A549 (cell line): ENCODE results near the gene PFDN1. TPM values are rescaled to one million over a fixed set of nuclear protein-coding genes. Genes with fewer than 3 reads are reported as not detected.

ENCODE experiments used
- ATAC-seq, 2 experiments: fragments of 200-7000 bp in 1 of 2; fragments of >200 bp in 1 of 2; cut with Nextera tagmentation in 1 of 2; cut with Tn5 transposase in 1 of 2; 3 replicates each; pipeline versions ENCODE4 v1.8.0 to v1.9.1; 2018 to 2020; ENCODE audit warnings: mild to moderate bottlenecking in 1 of 2, moderate library complexity in 1 of 2
- CTCF ChIA-PET: fragments of 300-600 bp; sonication (Branson Sonifier 250); formaldehyde crosslinking; extraction: SDS; loops from one replicate; lab custom pipeline; 2021; ENCODE audit warnings: antibody characterized with exemption, inconsistent platforms; lab: Yijun Ruan, JAX
- POLR2A ChIA-PET: fragments of 350-600 bp; formaldehyde crosslinking; extraction: SDS; loops from one replicate; lab custom pipeline; 2021; ENCODE audit warnings: antibody characterized with exemption, inconsistent platforms; lab: Yijun Ruan, JAX
- DNase-seq, 2 experiments: peaks; one replicate each; pipeline versions ENCODE4 v3.0.0 to v3.0.0-alpha.2; 2011 to 2016; ENCODE audit warnings: low read depth in 1 of 2, low spot score in 1 of 2
- FAIRE-seq: peaks from 2 replicates; lab custom pipeline; 2011; peaks lifted over from hg19 to GRCh38; lab: Jason Lieb, UNC
- H3K27ac ChIP-seq, 2 experiments: fragments of >200 bp; sonication (Bioruptor Twin); formaldehyde crosslinking; 3 replicates each; pipeline ENCODE4 v1.5.1; 2016 to 2017
- H3K4me1 ChIP-seq: fragments of >200 bp; sonication (Bioruptor Twin); formaldehyde crosslinking; 3 replicates; pipeline ENCODE4 v1.6.1; 2016
- H3K4me2 ChIP-seq: fragments of >200 bp; sonication (Bioruptor Twin); formaldehyde crosslinking; 3 replicates; pipeline ENCODE4 v1.6.1; 2016
- H3K4me3 ChIP-seq: fragments of >200 bp; sonication (Bioruptor Twin); formaldehyde crosslinking; 3 replicates; pipeline ENCODE4 v1.5.1; 2016
- H3K9me3 ChIP-seq: fragments of >200 bp; sonication (Bioruptor Twin); formaldehyde crosslinking; 3 replicates; pipeline ENCODE4 v1.6.1; 2016
- BHLHE40 ChIP-seq: IDR thresholded peaks from 2 replicates; pipeline ENCODE4 v1.6.1; 2012; ENCODE audit warnings: low read depth, low read length, inconsistent platforms
- CEBPB ChIP-seq, 2 experiments: fragments of >200 bp in 1 of 2; sonication (Bioruptor Twin) in 1 of 2; formaldehyde crosslinking in 1 of 2; IDR thresholded peaks; 2 replicates each; pipeline ENCODE4 v1.6.1; 2012 to 2016
- CHD4 ChIP-seq: fragments of 200-600 bp; sonication (generic); IDR thresholded peaks from 2 replicates; pipeline ENCODE4 v1.6.1; 2016; ENCODE audit warnings: antibody characterized with exemption, mild to moderate bottlenecking, borderline replicate concordance
- EHF ChIP-seq: fragments of 250-450 bp; sonication (Bioruptor Pico); IDR thresholded peaks from 2 replicates; pipeline ENCODE4 v1.5.0; 2020; ENCODE audit warnings: mild to moderate bottlenecking
- EP300 ChIP-seq, 2 experiments: fragments of >200 bp; sonication (Bioruptor Twin); formaldehyde crosslinking; IDR thresholded peaks; 2 replicates in 1 of 2; 3 replicates in 1 of 2; pipeline ENCODE4 v1.6.1; 2016 to 2017
- FOSB ChIP-seq: fragments of 250-450 bp; sonication (Bioruptor Pico); IDR thresholded peaks from 2 replicates; pipeline ENCODE4 v1.5.0; 2020; ENCODE audit warnings: mild to moderate bottlenecking, moderate library complexity
- HOXA7 ChIP-seq: fragments of 250-450 bp; sonication (Bioruptor Pico); IDR thresholded peaks from 2 replicates; pipeline ENCODE4 v1.5.0; 2020; ENCODE audit warnings: mild to moderate bottlenecking, moderate library complexity
- JUN ChIP-seq, 2 experiments: fragments of >200 bp; sonication (Bioruptor Twin); formaldehyde crosslinking; IDR thresholded peaks; 2 replicates in 1 of 2; 3 replicates in 1 of 2; pipeline ENCODE4 v1.6.1; 2016 to 2017
- MAFK ChIP-seq: fragments of 450-650 bp; IDR thresholded peaks from 2 replicates; pipeline ENCODE4 v1.6.1; 2014; ENCODE audit not compliant: partially characterized antibody
- MAZ ChIP-seq: fragments of 150-350 bp; IDR thresholded peaks from 2 replicates; pipeline ENCODE4 v1.6.1; 2014; ENCODE audit warnings: antibody characterized with exemption, low read depth, low read length, borderline replicate concordance
- NFE2L2 ChIP-seq: fragments of 150-350 bp; conservative IDR thresholded peaks from 2 replicates; pipeline ENCODE4 v1.6.1; 2014; ENCODE audit warnings: low read length
- NPAS2 ChIP-seq: fragments of 250-450 bp; sonication (Bioruptor Pico); IDR thresholded peaks from 2 replicates; pipeline ENCODE4 v1.8.0; 2022; ENCODE audit warnings: mild to moderate bottlenecking, moderate library complexity, borderline replicate concordance
- POLR2AphosphoS2 ChIP-seq: conservative IDR thresholded peaks from 2 replicates; pipeline ENCODE4 v1.6.1; 2012; ENCODE audit warnings: low read length, improper control_type of control experiment, inconsistent platforms
- TP53 ChIP-seq: fragments of 250-450 bp; sonication (Bioruptor Pico); IDR thresholded peaks from 2 replicates; pipeline ENCODE4 v1.5.0; 2021; ENCODE audit warnings: mild to moderate bottlenecking, moderate library complexity
- ZFP36 ChIP-seq: fragments of 450-650 bp; IDR thresholded peaks from 2 replicates; pipeline ENCODE4 v1.6.1; 2014; ENCODE audit warnings: borderline replicate concordance; ENCODE audit not compliant: partially characterized antibody
- ZSCAN20 ChIP-seq: fragments of 250-450 bp; sonication (Bioruptor Pico); IDR thresholded peaks from 2 replicates; pipeline ENCODE4 v1.8.0; 2022; ENCODE audit warnings: mild to moderate bottlenecking, moderate library complexity
- WGBS: methylation state at CpG from one replicate; pipeline ENCODE4 v1.1.6; 2017; ENCODE audit errors: missing lambda C conversion rate; 5-methylcytosine and 5-hydroxymethylcytosine counted together
- polyA plus RNA-seq, 4 experiments: library from polyadenylated mRNA; depleted of rRNA in 3 of 4; stranded (reverse); fragments of >200 nt; fragmentation: RNase III in 1 of 4; extraction: RNeasy Plus Mini Kit Qiagen cat#74134 plus additional on column Dnase treatment in 1 of 4; gene quantifications; 2 replicates in 3 of 4; 3 replicates in 1 of 4; pipeline ENCODE4 v1.2.3, GENCODE V29; 2011 to 2017
- TF ChIP-seq, protein P1 (sequence below): fragments of 200-600 bp; sonication (generic); IDR thresholded peaks from 2 replicates; pipeline ENCODE4 v1.6.1; 2016; ENCODE audit warnings: antibody characterized with exemption, mild to moderate bottlenecking, moderate library complexity
- TF ChIP-seq, protein P2 (sequence below): fragments of 250-450 bp; sonication (Bioruptor Pico); IDR thresholded peaks from 2 replicates; pipeline ENCODE4 v1.5.0; 2020; ENCODE audit warnings: low read depth, mild to moderate bottlenecking, moderate library complexity
- TF ChIP-seq, protein P3 (sequence below): fragments of 250-450 bp; sonication (Bioruptor Pico); IDR thresholded peaks from 2 replicates; pipeline ENCODE4 v1.5.0; 2021; ENCODE audit warnings: mild to moderate bottlenecking, moderate library complexity, borderline replicate concordance
- TF ChIP-seq, protein P4 (sequence below): fragments of 450-650 bp; IDR thresholded peaks from 2 replicates; pipeline ENCODE4 v1.6.1; 2014; ENCODE audit warnings: antibody characterized with exemption

The PFDN1 gene
- polyA plus RNA-seq, 2 of the 4 experiments (the other 2 are of a cell fraction): 90.4 to 201 TPM

DNA sequence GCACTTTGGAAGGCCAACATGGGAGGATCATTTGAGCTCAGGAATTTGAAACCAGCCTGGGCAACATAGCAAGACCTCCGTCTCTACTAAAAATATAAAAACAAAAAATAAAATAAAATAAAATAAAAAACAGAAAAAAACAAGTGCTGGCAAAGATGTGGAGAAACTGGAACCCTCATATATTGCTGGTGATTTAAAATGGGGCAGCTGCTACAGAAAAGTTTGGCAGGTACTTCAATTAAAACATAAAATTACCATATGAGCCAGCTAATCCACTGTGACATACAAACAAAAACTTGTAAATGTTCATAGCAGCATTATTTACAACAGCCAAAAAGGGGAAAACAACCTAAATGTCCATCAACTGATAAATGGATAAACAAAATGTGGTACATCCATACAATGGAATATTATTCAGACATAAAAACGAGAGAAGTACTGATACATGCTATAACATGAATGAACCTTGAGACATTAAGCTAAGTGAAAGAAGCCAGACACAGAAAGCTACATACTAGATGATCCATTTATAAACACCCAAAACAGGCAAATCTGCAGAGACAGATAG lies 42.7 kb downstream of the PFDN1 start (continued):
- TF ChIP-seq, protein P1, sequence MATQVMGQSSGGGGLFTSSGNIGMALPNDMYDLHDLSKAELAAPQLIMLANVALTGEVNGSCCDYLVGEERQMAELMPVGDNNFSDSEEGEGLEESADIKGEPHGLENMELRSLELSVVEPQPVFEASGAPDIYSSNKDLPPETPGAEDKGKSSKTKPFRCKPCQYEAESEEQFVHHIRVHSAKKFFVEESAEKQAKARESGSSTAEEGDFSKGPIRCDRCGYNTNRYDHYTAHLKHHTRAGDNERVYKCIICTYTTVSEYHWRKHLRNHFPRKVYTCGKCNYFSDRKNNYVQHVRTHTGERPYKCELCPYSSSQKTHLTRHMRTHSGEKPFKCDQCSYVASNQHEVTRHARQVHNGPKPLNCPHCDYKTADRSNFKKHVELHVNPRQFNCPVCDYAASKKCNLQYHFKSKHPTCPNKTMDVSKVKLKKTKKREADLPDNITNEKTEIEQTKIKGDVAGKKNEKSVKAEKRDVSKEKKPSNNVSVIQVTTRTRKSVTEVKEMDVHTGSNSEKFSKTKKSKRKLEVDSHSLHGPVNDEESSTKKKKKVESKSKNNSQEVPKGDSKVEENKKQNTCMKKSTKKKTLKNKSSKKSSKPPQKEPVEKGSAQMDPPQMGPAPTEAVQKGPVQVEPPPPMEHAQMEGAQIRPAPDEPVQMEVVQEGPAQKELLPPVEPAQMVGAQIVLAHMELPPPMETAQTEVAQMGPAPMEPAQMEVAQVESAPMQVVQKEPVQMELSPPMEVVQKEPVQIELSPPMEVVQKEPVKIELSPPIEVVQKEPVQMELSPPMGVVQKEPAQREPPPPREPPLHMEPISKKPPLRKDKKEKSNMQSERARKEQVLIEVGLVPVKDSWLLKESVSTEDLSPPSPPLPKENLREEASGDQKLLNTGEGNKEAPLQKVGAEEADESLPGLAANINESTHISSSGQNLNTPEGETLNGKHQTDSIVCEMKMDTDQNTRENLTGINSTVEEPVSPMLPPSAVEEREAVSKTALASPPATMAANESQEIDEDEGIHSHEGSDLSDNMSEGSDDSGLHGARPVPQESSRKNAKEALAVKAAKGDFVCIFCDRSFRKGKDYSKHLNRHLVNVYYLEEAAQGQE: no peak
- TF ChIP-seq MAZ: no peak

DNA sequence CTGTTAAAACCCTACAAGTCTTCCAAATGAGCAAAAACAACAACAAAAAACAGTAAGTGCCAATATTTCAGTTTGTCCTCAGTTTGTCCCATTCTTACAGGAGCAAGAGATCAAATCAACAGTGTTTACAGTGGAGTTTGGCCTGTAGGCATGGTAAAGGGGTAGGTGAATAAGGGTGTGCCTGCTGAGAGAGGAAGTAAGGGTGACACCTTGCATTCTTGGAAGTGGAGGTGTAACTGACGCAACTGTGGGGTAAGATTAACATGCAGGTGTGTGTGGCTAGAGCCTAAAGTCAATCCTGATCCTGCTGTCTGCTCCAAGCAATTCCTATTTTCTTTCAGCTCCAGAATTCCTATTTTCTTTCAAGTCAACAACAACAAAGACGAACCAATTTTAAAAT lies 43.4 kb downstream of the PFDN1 start:
- WGBS: 95% methylated on average over 2 of the region's 2 CpGs
- POLR2A ChIA-PET: no interaction called here
- peaks cover 21% of the 10 kb centered on the region for H3K4me1 ChIP-seq
- no peak overlapping the region for H3K4me3 ChIP-seq
- no peak overlapping the region for H3K4me2 ChIP-seq
- TF ChIP-seq POLR2AphosphoS2 (no peak), TP53 (no peak), ZFP36 (no peak), ZSCAN20 (CRISPR knock-in tag) (no peak), CHD4 (no peak), EP300 (IDR thresholded peaks at IDR 0.05) (no peak), CEBPB (IDR thresholded peaks at IDR 0.05) (no peak)
- TF ChIP-seq, protein P2, sequence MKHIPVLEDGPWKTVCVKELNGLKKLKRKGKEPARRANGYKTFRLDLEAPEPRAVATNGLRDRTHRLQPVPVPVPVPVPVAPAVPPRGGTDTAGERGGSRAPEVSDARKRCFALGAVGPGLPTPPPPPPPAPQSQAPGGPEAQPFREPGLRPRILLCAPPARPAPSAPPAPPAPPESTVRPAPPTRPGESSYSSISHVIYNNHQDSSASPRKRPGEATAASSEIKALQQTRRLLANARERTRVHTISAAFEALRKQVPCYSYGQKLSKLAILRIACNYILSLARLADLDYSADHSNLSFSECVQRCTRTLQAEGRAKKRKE: no peak
- TF ChIP-seq, protein P3, sequence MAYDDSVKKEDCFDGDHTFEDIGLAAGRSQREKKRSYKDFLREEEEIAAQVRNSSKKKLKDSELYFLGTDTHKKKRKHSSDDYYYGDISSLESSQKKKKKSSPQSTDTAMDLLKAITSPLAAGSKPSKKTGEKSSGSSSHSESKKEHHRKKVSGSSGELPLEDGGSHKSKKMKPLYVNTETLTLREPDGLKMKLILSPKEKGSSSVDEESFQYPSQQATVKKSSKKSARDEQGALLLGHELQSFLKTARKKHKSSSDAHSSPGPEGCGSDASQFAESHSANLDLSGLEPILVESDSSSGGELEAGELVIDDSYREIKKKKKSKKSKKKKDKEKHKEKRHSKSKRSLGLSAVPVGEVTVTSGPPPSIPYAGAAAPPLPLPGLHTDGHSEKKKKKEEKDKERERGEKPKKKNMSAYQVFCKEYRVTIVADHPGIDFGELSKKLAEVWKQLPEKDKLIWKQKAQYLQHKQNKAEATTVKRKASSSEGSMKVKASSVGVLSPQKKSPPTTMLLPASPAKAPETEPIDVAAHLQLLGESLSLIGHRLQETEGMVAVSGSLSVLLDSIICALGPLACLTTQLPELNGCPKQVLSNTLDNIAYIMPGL (CRISPR knock-in tag): no peak
- ATAC-seq (no peak), FAIRE-seq (no peak), DNase-seq (no peak)
- no peak overlapping the region for H3K27ac ChIP-seq
- CTCF ChIA-PET: interaction anchor here (11.1 to 42.9 kb wide), 2 partner anchors 16 to 93 kb away, joined by 163 to 1613 read pairs; partner anchors contain the start of genes HBEGF and SLC4A9
- H3K9me3 ChIP-seq: peaks cover 3% of the 10 kb centered on the region; the same call in 1 of the 3 replicates

DNA sequence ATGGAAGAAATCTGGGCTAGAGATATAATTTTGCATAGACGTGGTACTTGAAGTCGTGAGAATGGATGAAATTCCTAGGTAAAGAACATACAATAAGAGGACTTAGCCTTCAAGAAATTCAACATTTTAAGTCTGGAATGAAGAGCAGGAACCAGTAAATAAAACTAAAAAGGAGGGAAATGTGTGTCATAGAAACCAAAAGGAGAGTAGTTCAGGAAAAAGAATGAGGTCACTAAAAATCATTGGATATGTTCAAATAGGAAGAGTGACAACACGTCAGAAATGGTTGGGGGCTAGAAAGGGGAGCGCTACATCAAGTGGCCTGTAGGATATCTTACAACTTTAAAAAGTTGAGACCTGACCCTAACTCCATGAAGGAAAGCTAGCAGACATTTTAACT lies 44.0 kb downstream of the PFDN1 start:
- H3K27ac ChIP-seq: no peak overlapping the region
- DNase-seq (no peak), ATAC-seq (no peak)
- H3K4me3 ChIP-seq: no peak overlapping the region
- 93% methylated on average over 4 of the region's 4 CpGs for WGBS
- H3K4me2 ChIP-seq: no peak overlapping the region
- ChIA-PET POLR2A (no interaction called here), CTCF (interaction anchor here (0.8 to 42.9 kb wide), 3 partner anchors 16 to 93 kb away, joined by 4 to 1613 read pairs (median 163); partner anchors contain the start of genes HBEGF and SLC4A9)
- H3K9me3 ChIP-seq: peaks cover 3% of the 10 kb centered on the region; the same call in 1 of the 3 replicates
- TF ChIP-seq, protein P4, sequence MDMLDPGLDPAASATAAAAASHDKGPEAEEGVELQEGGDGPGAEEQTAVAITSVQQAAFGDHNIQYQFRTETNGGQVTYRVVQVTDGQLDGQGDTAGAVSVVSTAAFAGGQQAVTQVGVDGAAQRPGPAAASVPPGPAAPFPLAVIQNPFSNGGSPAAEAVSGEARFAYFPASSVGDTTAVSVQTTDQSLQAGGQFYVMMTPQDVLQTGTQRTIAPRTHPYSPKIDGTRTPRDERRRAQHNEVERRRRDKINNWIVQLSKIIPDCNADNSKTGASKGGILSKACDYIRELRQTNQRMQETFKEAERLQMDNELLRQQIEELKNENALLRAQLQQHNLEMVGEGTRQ: no peak
- TF ChIP-seq HOXA7 (CRISPR knock-in tag): no peak
- no peak for TF ChIP-seq JUN (IDR thresholded peaks at IDR 0.05)
- no peak for TF ChIP-seq NFE2L2
- TF ChIP-seq POLR2AphosphoS2: no peak
- no peak for TF ChIP-seq FOSB
- TF ChIP-seq NPAS2 (CRISPR knock-in tag): no peak
- TF ChIP-seq MAFK: no peak
- no peak for TF ChIP-seq EHF (CRISPR knock-in tag)
- TF ChIP-seq BHLHE40: no peak
- TF ChIP-seq, all 56 proteins: peak for 0
- peaks cover 27% of the 10 kb centered on the region for H3K4me1 ChIP-seq
- no peak for FAIRE-seq
